Stimulated activated CD4-positive, alpha-beta T cell treated with anti-CD3 and anti-CD28 coated beads, Interleukin-15, amount 100 ng/mL, for 1 hour (primary cell): Measurements from ENCODE around the gene GFOD1.

Experiments
- DNase-seq, 2 donors: peaks; one replicate each; pipeline ENCODE4 v3.0.0-alpha.2; 2020; ENCODE audit warnings: low read depth in 1 of 2, low spot score in 1 of 2

GFOD1 gene

DNA sequence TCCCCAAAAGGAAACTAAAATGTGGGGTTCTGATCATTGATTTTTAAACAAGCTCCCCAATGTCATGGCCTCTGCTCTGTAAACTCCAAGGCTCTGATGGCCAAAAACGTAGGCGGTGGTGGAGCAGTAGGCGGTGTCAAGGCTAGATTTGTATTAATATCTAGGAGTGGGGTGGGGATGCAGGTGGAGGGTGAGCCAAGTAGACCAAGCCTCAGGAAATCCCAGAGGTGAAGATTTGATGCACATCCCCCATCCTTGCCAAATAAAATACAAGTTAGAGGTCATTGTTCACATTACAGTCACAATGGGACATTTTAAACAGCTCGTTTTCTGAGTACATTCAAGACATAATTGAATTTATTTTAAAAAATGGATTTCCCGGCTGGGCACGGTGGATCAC, 128.1 kb downstream of the GFOD1 start:
- no peak for DNase-seq

DNA sequence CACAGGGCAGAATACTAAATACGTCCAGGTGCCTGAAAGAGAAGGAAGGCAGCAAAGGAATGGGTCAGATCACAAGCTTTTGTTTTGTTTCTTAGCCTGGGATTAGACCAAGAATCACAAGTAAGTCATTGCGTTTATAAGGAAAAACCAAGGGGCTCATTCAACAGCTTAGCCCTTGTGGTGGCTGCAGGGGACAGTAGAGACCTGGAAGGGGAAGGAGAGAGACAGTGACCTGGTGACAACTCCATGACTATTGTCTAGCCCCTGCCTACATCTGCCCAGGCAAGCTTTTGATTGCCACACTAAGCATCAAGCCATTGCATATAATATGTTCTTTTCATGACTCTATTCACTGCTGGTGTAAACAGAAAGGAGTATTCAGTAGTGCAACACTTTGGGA, 128.9 kb downstream of the GFOD1 start:
- DNase-seq: no peak

DNA sequence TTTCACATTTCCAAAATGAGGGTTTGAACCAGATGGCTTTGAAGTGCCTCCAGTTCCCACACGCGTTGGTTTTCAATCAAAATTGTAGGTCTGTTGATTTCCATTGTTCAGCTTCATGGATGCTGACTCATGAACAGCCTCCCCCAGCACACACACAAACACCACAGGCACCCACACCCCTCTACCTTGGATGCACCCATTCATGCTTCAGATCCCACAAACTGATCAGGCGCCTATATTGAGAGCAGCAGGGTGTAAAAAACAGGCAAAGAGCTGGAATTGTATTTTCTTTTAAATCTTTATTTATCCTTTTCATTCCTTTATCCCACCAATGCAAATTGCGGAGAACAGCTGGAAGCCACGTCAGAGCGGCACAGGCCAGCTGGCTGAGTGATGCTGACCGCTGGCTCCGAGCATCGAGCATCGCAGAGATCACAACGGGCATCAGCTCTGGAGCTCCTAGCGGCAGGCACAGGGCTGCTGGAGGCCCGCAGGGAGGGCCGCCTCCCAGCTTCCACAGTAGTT, 129.8 kb downstream of the GFOD1 start:
- no peak for DNase-seq

DNA sequence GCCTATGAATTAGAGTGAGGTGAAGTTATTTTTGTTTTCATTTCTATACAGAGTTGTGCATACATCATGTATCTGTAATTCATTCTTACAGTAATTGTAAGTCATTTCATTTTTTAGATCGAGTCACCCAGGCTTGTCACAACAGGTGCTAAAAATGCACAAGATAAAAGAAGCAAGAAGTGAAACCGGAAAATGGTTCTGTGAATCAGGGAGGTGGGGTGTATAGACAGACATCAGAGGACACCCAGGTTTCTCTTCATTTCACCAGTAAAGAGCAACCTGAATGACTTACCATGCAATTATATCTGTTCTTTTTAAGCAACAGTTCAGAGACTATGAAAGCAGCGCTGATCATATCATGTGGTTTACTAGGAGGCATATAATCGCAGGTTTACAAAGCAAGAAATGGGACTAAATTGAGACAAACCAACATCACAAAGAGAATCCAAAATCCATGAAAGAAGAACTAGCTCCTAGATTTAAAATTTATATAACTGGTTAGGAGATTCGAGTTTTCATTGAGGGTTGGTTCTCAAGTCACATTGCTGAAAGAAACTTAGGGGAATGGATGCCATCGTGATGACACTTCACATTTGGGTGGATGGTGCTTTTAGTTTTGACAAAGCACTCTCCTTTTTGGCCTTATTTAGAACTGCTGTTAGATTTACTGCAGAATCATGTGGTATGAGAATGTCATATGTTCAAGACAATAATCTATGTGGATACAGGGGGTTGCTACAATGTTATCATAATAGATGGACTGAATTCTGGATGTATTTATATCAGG, 131.2 kb downstream of the GFOD1 start:
- no peak for DNase-seq

DNA sequence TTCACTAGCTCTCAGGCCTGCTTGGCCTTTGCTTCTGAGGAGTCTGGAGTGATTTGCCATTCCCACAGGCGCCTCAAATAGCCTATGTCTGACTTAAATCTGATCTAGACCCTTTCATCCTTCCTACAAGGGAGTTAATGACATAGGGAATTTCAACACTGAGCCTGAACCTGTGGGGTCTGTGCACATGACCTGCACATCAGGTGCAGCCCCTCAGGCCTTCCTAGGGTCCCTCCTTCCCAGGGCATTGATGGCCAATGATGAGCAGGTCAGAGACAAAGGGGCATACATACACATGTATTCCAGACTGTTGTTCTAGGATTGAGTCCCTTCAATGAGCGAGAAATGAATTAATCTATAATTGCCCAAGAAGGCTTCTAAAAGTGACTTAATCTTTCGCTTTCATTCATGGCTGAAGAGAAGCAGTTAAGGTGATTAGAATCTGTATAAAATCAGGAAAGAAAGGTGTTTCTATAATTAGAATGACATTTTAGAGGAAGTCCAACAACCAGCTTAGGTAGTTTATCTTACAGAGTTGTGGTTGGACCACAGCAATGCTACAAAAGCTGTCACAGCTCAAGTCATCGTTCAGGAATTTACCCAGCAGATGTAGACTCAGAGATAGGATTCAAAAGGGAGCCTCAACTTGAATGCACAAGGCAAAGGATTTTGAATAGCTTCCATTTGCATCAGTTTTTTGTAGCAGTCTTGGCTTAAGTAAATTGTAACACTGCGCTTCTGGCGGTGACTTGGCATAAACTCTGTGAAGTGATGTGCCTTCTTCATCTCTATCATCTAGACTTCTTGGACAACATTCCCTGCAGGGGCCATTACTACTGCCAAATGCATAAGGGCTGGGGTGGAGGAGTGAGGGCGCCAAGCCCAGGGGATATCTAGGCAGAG, 132.1 kb downstream of the GFOD1 start:
- no peak for DNase-seq

DNA sequence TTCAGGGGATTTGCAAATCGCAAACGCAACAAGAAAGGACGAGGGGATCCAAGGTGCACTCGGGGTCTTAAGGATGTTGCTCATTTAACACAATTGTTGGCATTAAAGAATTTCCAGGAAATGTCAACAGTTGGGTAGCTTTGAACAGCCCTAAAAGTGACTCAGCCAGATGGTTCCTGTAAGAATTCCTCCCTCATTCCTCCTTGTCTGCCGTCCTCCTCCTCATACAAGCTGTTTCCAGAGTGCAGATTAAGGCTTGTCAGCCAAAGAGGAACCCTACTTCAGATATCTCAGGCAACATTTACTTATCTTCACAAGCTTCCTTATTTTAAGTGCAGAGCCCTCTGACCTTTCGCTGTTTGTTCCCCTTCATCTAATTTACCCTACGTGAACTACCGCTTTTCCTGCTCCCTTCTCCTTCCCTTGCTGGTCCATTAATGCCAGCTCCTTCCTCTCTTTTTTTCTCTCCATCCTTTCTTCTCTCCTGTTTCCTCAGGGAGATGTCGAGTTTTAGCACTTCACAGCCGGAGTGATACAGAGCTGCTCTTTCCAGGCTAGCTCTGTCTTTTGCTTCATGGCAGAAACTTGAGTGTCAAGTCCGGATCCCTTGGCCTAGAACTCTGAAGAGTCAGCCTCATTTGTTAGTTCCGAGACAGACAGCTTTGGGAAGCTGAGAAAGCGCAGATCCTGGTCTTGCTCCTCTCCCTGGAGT, 132.9 kb downstream of the GFOD1 start:
- no peak for DNase-seq

DNA sequence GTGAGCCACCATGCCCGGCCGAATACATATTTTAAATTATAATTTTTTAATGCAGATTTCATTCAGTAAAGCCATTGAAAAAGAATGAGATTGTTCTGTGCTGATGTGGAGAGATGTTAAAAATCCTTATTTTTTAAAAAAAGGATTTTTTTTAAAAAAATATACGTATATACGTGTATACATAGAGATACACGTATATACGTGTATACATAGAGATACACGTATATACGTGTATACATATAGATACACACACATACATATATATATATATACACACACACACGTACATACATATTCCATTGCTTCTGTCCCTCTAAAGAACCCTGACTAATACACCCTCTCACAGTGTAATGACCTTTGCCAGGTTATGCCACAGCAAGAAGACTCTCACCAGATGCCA, 135.2 kb downstream of the GFOD1 start:
- no peak for DNase-seq

DNA sequence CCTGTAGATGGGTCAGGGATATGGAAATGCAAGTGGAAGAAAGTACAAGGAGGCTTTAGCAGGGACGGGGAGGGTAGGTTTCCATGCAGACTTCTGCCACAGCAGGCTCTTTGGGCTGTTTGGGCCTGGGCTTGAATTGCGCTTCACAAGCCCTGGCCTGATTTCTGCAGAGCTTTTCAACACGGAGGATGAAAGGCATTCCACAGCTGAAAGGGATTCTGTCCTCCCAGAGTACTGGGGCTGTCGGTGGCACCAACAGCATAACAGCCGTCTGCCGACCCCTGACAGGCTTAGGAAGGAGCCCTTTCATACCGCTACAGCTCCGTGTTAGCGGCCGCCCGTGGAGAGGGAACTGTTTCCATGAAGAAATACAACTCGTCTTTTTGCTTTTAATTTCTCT, 136.1 kb downstream of the GFOD1 start:
- DNase-seq: no peak

DNA sequence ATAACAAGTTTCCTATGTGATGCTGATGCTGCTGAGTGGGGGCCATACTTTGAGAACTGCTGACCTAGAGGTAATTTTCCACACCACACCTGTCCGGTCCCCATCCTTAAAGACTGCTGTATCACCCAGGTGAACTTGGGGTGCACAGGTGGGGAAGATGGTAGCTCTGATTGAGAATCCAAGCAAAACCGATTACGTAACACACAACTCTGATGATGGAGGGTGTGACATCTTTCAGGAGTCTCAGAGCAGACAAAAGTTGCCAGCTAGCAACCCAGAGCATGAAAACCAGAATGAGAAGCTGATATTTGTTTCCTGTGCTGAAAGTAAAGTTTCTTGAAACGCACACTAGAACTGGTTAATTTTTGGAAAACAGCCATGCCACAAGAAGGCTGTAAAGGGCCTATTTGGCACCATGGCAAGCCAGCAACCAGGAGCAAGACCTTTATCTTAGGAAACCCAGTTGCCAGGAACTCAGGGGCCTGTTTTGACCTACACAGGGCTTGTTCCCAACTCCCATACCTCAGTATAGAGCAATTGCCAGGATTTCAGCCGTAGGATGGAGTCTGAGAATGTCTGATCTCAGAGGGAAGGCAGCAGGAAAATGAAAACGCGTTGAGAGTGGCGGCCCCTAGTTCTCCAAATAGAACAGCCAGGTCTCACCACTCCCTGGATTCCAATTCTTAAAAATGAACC, 137.4 kb downstream of the GFOD1 start:
- DNase-seq: no peak

DNA sequence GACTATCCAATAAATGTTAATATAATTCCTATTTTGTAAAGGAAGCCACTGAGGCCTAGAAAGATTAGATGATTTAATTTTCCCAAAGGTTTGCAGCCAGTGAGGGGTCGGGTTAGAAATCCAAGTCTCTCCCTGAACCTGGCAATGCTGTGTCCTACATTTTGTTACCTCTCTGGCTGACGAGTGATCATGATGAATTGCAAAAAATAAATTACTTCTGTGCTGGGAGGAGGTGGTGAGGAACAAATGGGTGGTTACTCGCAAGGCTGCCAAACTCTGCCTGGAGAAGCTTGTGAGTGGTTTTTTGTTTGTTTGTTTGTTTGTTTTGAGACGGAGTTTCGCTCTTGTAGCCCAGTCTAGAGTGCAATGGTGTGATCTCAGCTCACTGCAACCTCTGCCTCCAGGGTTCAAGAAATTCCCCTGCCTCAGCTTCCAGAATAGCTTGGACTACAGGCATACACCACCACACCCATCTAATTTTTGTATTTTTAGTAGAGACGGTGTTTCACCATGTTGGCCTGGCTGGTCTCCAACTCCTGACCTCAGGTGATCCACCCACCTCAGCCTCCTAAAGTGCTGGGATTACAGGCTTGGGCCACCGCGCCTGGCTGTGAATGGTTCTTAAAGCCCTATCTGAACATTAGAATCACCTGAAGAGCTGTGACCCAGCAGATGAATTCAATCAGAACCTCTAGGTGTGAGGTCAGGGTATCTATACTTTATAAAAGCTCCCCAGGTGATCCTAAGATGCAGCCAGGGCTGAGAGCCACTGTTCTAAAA, 138.9 kb downstream of the GFOD1 start:
- DNase-seq: no peak

DNA sequence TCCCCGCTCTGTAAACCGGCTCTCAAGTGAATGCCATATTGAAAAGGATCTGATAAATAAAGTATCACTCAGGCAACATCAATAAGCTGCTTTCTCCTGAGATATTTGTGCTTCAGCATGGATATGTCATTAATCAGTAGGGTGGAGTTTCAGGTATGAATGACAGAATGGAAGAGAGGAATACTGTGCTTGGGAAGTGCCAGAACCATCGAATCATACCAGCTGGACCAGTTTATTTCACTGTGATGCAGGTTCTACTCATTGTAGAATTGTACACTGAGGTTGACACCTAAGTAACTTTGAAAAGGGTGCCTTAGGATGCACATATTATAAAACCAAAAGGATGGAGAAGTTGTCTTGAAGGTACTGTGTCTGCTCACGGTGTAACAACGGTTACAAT, 141.2 kb downstream of the GFOD1 start:
- no peak for DNase-seq

DNA sequence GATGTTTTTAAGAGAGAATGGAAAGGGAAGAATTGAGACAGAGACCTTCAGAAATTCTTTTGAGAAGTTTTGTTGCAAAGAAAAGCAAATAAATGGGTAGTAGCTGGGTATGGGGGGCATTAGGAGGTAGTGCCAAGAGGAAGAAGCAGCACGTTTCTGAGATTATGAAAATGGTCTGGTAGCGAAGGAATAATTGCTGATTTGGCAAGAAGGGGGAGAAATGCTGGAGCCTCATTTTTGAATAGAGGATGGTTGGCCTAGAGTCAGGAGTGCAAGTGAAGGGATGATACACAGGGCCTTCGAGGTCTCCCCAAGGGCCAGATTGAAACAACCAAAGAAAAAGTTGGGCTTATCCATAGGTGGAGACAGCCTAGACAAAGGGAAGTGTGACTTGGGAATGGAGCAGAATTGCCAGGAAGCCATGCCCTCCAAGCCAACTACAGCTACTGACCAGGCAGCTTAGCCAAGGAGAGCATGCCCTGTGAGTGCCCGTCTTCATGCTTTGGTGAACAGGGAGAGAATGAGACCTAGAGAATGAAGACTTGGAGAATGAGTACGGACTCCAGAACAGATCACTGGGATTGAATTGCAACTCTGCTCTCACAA, 144.9 kb downstream of the GFOD1 start:
- no peak for DNase-seq

DNA sequence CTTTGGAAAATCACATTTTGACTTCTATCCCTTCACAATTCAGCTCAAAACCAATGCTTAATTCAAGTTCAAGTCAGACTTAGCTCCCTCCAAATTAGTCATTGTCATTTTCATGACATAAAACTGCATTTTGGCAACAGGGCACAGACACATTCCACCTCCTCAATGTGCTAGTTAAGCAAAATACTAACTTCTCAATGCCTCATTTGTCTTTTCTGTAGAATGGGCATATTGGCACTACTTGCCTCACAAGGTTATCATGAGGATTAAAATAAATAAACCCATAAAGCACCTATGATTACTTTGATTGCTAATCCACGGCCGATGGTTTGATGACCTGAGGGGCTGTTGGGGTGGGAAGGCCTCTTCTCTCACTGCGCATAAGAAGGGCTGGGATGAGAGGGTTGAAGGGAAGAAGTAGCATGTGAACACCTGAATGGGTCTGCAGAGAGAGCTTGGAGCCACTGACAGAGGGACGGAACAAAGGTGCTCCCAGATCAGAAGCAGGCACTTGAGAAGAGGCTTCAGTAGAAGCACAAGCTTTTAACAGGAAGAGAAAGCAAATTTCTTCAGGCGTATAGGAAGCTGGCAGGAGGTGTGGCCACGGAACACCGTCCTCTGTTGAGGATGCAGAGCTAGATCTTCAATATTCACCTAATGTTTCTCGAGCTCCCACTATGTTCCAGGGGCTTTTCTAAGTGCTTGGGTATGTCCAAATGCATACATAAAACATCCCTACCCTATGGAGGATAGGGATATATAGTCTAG, 147.4 kb downstream of the GFOD1 start:
- DNase-seq: no peak

DNA sequence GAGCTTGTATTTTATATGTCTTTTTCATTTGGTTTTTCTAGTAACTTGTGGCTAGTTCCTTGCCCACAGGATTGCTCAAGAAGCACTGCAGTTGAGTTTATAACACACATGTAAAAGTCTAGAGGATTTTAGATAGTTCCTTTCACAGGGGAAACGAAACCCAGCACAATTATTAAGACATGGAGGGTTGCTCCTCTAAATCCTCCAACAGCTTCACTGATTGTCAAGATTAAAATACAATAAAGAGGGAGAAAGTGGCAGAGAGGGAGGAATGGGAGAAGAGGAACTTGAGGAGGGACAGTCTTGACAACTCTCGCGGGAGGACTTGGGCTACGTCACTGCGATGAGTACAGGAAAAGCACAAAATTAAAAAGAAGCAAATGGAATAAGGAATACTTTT, 149.4 kb downstream of the GFOD1 start:
- DNase-seq: no peak

DNA sequence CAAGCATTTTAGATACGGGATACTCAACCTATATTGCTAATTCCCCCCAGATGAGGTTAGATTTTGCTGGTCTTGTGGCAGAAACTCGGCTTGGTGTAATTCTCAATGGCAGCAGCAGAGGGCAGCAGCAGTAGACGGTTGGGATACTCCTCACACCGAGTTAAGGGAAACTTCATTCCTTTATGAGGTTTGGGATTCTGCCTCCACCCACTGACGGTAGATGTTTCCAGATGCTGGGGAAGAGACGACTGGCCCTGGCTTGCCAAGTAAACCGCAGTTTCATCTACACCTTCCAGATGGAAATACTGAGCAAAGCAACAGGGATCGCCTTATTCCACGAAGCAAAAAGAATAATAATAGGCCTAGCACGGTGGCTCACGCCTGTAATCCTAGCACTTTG, 150.8 kb downstream of the GFOD1 start:
- DNase-seq: peak; percentile 41 to 77

DNA sequence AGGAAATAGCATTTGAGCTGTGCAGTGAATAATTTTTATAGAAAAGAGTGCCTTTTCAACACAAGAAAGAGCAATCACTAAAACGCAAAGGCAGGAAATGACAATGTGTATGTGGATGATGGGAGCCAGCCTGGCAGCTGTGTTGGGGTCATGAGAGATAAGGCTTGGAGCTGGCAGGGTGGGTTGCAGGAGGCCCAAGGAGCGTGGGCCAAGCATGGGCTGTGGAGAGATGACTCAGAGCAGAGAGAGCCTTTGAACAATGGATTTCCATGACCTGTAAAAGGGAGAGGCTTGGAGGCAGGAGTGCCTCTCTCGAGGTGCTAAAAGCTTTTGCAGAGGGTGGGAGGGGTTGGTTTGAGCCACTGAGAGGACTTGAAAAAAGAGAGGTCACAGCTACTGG, 152.4 kb downstream of the GFOD1 start:
- DNase-seq: no peak

DNA sequence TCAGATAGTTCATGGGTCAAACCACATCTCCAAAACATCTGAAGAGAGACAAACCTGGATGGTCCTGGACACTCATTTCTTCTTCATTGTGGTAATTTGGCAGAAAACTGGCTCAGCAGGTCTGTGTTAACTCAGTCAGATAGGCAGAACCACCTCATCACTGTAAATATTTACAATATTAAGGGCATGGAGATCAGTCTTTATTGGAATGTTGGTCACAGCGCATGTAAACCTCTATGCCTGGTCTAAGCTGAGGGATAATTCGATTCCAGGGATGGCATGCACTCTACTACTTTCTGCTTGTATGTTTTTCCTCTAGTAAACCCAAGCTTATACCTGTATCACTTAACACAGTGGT, 155.1 kb downstream of the GFOD1 start:
- no peak for DNase-seq

DNA sequence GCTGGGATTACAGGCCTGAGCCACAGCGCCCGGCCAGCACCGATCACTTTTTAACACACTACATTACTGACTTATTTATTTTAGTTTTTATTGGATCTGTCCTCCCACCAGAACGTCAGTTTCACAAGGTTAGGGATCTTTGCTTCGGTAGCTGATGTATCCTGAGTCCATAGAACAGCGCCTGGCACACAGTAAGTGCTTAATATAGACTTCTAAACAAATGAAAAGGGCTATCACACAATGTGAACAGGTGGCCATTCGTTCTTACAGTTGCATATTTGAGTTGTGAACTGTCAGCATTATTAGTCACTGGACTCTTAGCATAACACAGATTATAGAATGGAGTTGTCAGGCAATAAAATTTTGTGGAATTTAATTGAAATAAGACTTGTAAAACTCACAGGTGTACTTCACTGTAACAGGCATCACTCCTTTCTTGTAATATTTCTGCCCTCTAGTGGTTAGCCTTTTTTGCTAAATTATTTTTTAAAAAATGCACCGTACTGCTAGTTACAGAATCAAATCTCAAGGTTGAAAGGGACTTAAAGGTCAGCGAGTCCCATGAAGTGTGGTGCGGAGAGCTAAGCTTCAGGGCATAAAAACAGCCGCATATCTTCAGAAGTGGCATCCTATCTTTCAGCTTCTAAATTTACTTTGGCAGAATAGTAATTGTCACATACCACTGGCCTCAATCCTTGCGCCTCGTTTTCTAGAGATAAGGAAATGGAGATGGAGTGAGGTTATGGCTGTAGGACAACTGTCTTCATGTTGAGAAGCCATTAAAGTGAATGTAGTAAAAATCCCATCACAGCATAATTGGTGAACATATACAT, 155.7 kb downstream of the GFOD1 start:
- DNase-seq: no peak
